Bronchial epithelial cell (primary cell): Measurements from ENCODE around the gene GPR152. TPM values are rescaled to one million over a fixed set of nuclear protein-coding genes. Genes with fewer than 3 reads are reported as not detected.

Source experiments
- DNase-seq: peaks from one replicate; pipeline ENCODE4 v3.0.0-alpha.2; 2010; ENCODE audit warnings: low read depth
- FAIRE-seq: peaks from 2 replicates; lab custom pipeline; 2011; peaks lifted over from hg19 to GRCh38; lab: Jason Lieb, UNC
- H3K27me3 ChIP-seq: 2 replicates; pipeline ENCODE4 v1.5.1; 2011; ENCODE audit warnings: low read length; ENCODE audit not compliant: control insufficient read depth, insufficient read depth
- H3K36me3 ChIP-seq: 2 replicates; pipeline ENCODE4 v1.5.1; 2011; ENCODE audit warnings: low read length; ENCODE audit not compliant: control insufficient read depth, insufficient read depth
- H3K4me3 ChIP-seq: 2 replicates; pipeline ENCODE4 v1.5.1; 2011; ENCODE audit warnings: mild to moderate bottlenecking, low read depth, low read length, control low read depth
- CTCF ChIP-seq: IDR thresholded peaks from 2 replicates; pipeline ENCODE4 v1.5.1; 2011; ENCODE audit warnings: mild to moderate bottlenecking, moderate library complexity, low read length, control low read depth, inconsistent platforms; ENCODE audit not compliant: insufficient read depth, severe bottlenecking
- total RNA-seq: library from RNA; depleted of rRNA; stranded (reverse); fragments of >200 nt; gene quantifications from 2 replicates; pipeline ENCODE4 v1.2.1, GENCODE V29; 2014

GPR152 gene
- total RNA-seq, 1 donor from 2014 or later: not detected

- no peak overlapping the region for H3K4me3 ChIP-seq
- FAIRE-seq (peak; percentile 81), DNase-seq (no peak)
- H3K36me3 ChIP-seq: no peaks in the 10 kb centered on the region
- TF ChIP-seq CTCF: no peak
- H3K27me3 ChIP-seq: peaks cover 10% of the 10 kb centered on the region
These were observed 42.1 kb downstream of the GPR152 start for GRCh38 chr11:67410369-67410831.

GRCh38 chr11:67409781-67410368 lies 42.7 kb downstream of the GPR152 start:
- H3K4me3 ChIP-seq: no peak overlapping the region
- DNase-seq (no peak), FAIRE-seq (no peak)
- TF ChIP-seq CTCF: no peak
- H3K27me3 ChIP-seq: peaks cover 10% of the 10 kb centered on the region
- H3K36me3 ChIP-seq: no peaks in the 10 kb centered on the region

GRCh38 chr11:67409261-67409666 lies 43.3 kb downstream of the GPR152 start:
- no peak overlapping the region for H3K4me3 ChIP-seq
- no peak for TF ChIP-seq CTCF
- FAIRE-seq (no peak), DNase-seq (no peak)
- H3K27me3 ChIP-seq: peaks cover 10% of the 10 kb centered on the region
- H3K36me3 ChIP-seq: no peaks in the 10 kb centered on the region

GRCh38 chr11:67408437-67409200 lies 43.9 kb downstream of the GPR152 start:
- Histone ChIP-seq H3K36me3 (no peaks in the 10 kb centered on the region), H3K4me3 (no peak overlapping the region), H3K27me3 (peaks cover 10% of the 10 kb centered on the region)
- TF ChIP-seq CTCF: no peak
- FAIRE-seq: no peak
- DNase-seq: no peak

GRCh38 chr11:67407688-67408163 lies 44.8 kb downstream of the GPR152 start:
- Histone ChIP-seq H3K4me3 (no peak overlapping the region), H3K27me3 (peaks cover 10% of the 10 kb centered on the region), H3K36me3 (no peaks in the 10 kb centered on the region)
- no peak for DNase-seq
- FAIRE-seq: no peak
- no peak for TF ChIP-seq CTCF
